ENCODE data around the gene GABRB3.
A peak's percentile ranks its signal among the peaks of the same experiment; 100 is the strongest.

The GABRB3 gene

DNA sequence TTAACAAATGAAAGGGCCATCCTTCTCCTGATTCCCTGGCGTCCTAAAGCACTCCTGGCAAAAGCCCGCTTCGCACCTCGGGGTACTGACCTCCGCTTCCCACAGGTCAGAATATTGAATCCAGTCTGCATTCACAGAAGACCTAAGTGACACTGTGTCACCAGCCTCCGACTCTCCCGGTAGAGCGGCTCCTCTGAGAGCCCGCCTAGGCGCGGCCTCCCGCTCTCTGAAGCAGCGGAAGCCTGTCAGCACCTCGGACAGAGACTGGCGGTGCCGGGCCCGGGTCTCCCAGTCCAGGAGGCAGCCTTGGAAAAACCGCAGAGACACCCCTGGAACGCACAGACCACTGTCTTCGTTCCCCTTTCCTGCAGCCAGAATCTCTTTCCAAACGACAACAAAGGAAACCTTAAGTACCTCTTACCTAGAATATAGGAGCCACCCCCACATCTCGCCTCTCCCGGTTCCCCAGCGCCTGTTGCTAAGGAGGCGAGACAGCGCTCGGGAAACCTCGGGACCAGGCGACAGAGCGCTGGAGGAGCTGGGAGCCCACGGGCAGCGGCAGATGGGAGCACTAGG lies 1.2 kb downstream of the GABRB3 start:
- H3K4me3 ChIP-seq (ENCODE audit: low read depth, low read length) = peak overlapping the region; percentile 73
- no peaks in the 10 kb centered on the region for H3K36me3 ChIP-seq

DNA sequence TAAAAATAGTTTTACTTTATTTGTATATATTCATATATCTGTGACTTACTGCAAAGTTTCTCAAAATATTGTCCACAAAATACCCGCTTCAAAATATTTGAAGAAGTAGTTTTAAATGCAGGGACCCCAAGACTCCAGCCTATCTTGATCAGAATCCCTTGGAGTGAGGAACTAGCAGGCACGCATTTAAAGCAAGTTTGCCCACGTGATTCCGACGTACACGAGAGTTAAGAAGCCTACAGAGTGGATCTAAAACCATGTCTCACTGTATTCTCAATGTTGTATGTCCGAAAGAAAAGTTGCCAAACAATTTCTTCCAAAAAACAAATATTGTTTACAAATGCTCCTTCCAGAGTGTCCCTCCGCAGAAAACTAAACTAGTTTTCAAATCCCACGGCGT lies 1.7 kb downstream of the GABRB3 start:
- Histone ChIP-seq H3K27me3 (no peaks in the 10 kb centered on the region), H3K4me1 (peaks cover 10% of the 10 kb centered on the region), H3K4me3 (ENCODE audit: low read depth, low read length) (peak overlapping the region; percentile 73), H3K9me3 (no peaks in the 10 kb centered on the region), H3K36me3 (no peaks in the 10 kb centered on the region)
- DNase-seq = no peak
- TF ChIP-seq, protein P1, sequence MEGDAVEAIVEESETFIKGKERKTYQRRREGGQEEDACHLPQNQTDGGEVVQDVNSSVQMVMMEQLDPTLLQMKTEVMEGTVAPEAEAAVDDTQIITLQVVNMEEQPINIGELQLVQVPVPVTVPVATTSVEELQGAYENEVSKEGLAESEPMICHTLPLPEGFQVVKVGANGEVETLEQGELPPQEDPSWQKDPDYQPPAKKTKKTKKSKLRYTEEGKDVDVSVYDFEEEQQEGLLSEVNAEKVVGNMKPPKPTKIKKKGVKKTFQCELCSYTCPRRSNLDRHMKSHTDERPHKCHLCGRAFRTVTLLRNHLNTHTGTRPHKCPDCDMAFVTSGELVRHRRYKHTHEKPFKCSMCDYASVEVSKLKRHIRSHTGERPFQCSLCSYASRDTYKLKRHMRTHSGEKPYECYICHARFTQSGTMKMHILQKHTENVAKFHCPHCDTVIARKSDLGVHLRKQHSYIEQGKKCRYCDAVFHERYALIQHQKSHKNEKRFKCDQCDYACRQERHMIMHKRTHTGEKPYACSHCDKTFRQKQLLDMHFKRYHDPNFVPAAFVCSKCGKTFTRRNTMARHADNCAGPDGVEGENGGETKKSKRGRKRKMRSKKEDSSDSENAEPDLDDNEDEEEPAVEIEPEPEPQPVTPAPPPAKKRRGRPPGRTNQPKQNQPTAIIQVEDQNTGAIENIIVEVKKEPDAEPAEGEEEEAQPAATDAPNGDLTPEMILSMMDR (IDR thresholded peaks at IDR 0.05; ENCODE audit: low read depth, low read length) = no peak

More for the DNA sequence above, 1.2 kb downstream of the GABRB3 start:
- peaks cover 10% of the 10 kb centered on the region for H3K4me1 ChIP-seq
- DNase-seq = peak; percentile 65
- H3K27me3 ChIP-seq = no peaks in the 10 kb centered on the region
- TF ChIP-seq, protein P1 (IDR thresholded peaks at IDR 0.05; ENCODE audit: low read depth, low read length) = no peak
- no peaks in the 10 kb centered on the region for H3K9me3 ChIP-seq

DNA sequence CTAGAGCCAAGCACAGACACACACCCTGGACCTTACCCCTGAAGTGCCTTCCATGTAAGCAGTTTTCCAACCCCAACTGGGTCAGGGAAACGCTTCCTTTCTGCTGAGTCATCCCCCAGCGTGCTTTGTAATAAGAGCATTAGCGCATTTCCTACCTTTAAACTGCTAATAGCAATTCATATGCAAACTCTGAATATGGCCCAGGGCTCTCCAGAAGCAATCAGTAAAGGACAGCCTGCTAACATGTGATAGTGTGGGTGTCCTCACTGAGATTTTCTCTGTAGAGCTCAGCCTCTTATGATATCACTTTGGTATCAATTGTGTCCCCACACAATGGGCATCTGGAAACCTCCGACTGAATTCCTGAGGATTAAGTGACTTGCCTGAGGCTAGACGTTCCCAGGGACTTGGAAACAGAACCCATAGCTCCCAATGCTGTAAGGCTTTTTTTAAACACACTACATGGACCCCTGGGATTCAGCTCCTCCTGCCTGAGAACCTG lies 5.6 kb downstream of the GABRB3 start:
- Histone ChIP-seq H3K4me3 (ENCODE audit: low read depth, low read length) (no peak overlapping the region), H3K36me3 (peaks cover 4% of the 10 kb centered on the region; the same call in 1 of the 2 replicates), H3K4me1 (peaks cover 10% of the 10 kb centered on the region), H3K9me3 (no peaks in the 10 kb centered on the region), H3K27me3 (no peaks in the 10 kb centered on the region)
- peak; percentile 70 for DNase-seq
- TF ChIP-seq, protein P1 (IDR thresholded peaks at IDR 0.05; ENCODE audit: low read depth, low read length) = no peak

DNA sequence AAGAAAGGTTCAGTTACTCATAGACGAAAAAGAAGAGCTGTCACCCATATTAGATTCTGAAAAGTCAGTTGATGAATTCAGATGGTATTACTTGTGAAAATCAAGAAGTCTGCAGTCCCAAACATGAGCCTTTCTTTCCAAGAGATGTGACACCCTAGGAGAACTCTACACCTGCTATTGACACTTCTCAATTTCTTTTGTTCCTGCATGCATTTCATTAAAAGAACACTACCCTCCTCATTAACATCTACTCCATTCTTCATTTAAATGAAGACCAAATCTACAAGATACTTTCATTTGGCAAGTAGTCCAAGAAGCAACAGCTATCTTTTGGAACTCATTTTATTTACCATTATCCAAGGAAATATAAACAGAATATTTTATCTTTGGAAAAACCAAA lies 6.6 kb downstream of the GABRB3 start:
- no peak for DNase-seq
- Histone ChIP-seq H3K27me3 (no peaks in the 10 kb centered on the region), H3K9me3 (no peaks in the 10 kb centered on the region), H3K4me1 (peaks cover 10% of the 10 kb centered on the region), H3K4me3 (ENCODE audit: low read depth, low read length) (no peak overlapping the region), H3K36me3 (peaks cover 4% of the 10 kb centered on the region; the same call in 1 of the 2 replicates)
- TF ChIP-seq, protein P1 (IDR thresholded peaks at IDR 0.05; ENCODE audit: low read depth, low read length) = no peak

DNA sequence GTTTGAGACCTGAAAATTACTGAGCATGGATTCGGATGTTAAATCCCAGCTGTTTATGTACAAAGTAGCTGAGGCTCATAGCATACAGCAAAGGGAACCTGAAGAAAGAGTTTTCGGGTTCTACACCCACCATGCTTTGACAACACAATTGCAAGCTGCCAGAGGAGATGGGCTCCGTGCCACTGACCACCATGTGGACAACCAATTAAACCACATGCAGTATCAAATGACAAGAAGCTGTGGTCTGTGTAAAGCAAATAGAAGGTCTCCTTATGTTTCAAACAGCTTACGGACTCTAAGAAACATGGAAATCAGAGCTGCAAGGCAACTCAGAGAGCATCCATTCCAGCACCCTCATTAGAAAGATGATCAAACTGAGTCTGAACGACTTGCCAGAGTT lies 12.9 kb downstream of the GABRB3 start:
- 0 out of 2 replicates have a peak, but pooled peaks cover 4% of the 10 kb centered on the region for H3K4me1 ChIP-seq
- H3K9me3 ChIP-seq = no peaks in the 10 kb centered on the region
- H3K27me3 ChIP-seq = no peaks in the 10 kb centered on the region
- no peak overlapping the region for H3K4me3 ChIP-seq (ENCODE audit: low read depth, low read length)
- TF ChIP-seq, protein P1 (IDR thresholded peaks at IDR 0.05; ENCODE audit: low read depth, low read length) = no peak
- DNase-seq = no peak
- H3K36me3 ChIP-seq = peaks cover 4% of the 10 kb centered on the region; the same call in 1 of the 2 replicates

DNA sequence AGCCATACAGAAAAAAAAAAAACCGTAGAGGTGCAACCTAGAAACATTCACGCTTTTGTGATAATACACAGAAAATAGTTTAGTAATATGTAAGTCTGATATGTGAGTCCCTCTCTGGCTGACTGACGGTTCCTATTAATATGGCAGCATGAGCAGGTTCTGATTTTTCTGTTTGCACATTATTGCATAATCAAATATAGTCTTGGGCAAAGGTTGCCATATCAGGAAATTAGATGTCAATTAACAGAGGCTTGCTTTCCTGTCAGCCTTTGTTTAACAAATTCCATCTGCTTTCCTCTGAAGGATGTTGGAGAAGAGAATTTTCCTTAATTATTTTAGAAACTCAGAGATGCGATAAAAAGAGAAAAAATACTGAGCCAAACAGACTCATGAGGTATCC lies 14.8 kb downstream of the GABRB3 start:
- DNase-seq = no peak
- Histone ChIP-seq H3K4me3 (ENCODE audit: low read depth, low read length) (no peak overlapping the region), H3K9me3 (no peaks in the 10 kb centered on the region), H3K36me3 (no peaks in the 10 kb centered on the region), H3K27me3 (no peaks in the 10 kb centered on the region), H3K4me1 (0 out of 2 replicates have a peak, but pooled peaks cover 4% of the 10 kb centered on the region)
- TF ChIP-seq, protein P1 (IDR thresholded peaks at IDR 0.05; ENCODE audit: low read depth, low read length) = no peak

All from BE2C (cell line).